ENCODE results near the gene DSC3. TPM values are rescaled to one million over a fixed set of nuclear protein-coding genes. Genes with fewer than 3 reads are reported as not detected.

The DSC3 gene
- 11.1 and 14.6 TPM in 2 replicates for total RNA-seq (2014; rRNA removed)
- percentile 82 among the genes with signal in this experiment for Bru-seq, nascent RNA
- percentile 83 among the genes with signal in this experiment for BruChase-seq, experiment 1, labeled RNA remaining after a 6-hour chase
- BruChase-seq, experiment 2, labeled RNA remaining after a 2-hour chase, result percentile 86 among the genes with signal in this experiment
- long read RNA-seq, full-length matches to known transcripts, result 53 of 88 reads
- long read RNA-seq, partial matches to known transcripts, result 13 of 88 reads
- long read RNA-seq, other reads (novel, unspliced or antisense), result 22 of 88 reads

DNA sequence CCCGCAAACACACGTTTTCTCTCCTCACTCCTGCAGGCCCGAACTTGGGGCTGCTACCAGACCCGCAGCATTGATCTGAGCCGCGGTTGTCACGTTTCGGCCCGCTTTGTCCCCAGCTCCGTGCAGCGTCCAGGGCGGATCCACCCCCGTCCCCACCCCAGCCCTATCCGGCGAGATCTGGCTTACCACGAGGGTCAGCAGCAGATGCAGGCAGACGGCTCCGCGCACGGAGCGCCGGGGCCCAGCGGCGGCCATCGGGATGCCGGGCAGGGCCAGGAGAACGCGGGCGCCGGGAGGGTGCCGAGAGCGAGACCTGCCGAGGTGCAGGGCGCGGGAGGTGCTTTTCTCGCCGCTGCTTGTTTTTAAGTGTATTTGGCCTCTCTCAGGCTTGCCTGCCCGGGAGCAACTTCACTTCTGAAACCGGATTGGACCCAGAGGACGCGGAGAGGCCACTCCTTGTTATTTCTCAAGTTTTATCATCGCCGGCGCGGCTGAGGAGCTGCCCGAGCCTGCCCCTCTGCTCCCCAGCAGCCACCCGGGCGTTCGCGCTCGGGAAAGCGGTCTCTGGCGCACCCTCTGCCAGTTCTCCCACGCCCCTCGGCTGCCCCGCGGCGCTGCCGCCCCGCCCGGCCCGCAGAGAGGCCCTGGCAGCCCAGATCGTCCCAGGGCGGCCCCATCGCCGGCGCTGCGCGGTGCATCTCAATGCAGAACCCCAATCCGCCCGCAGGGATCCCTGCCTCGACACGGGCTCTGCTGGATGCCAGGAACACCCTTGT lies at the start of gene DSC3:
Gene DSC3, minus strand, starts transcription at position 337 of the 776 bp plus-strand sequence. Its CDS starts 82 bp downstream, at position 255.
- POLR2A ChIA-PET (ENCODE audit: unreplicated experiment), result interaction anchor here (0.5 to 0.7 kb wide), 5 partner anchors 8 to 623 kb away, joined by 3 to 5 read pairs (median 4); no protein-coding TSS in a partner anchor
- no peaks in the 10 kb centered on the region for H3K9me3 ChIP-seq (ENCODE audit: low read length)
- DNase-seq (peak; percentile 61), ATAC-seq (peak; percentile 51)
- H3K79me2 ChIP-seq (ENCODE audit: low read length), result peaks cover 42% of the 10 kb centered on the region
- peak within 1 kb of the TSS; percentile 63 for H3K27ac ChIP-seq (ENCODE audit: low read length)
- H3K27me3 ChIP-seq (ENCODE audit: low read length), result no peaks in the 10 kb centered on the region
- H3K36me3 ChIP-seq (ENCODE audit: low read depth, low read length), result no peaks in the 10 kb centered on the region
- CTCF ChIA-PET, result no interaction called here
- TF ChIP-seq EZH2phosphoT487 (IDR thresholded peaks at IDR 0.05; ENCODE audit: borderline replicate concordance, low read length) (no peak), EZH2 (IDR thresholded peaks at IDR 0.05; ENCODE audit: low read length, unreplicated experiment) (no peak)
- TF ChIP-seq, protein P1, sequence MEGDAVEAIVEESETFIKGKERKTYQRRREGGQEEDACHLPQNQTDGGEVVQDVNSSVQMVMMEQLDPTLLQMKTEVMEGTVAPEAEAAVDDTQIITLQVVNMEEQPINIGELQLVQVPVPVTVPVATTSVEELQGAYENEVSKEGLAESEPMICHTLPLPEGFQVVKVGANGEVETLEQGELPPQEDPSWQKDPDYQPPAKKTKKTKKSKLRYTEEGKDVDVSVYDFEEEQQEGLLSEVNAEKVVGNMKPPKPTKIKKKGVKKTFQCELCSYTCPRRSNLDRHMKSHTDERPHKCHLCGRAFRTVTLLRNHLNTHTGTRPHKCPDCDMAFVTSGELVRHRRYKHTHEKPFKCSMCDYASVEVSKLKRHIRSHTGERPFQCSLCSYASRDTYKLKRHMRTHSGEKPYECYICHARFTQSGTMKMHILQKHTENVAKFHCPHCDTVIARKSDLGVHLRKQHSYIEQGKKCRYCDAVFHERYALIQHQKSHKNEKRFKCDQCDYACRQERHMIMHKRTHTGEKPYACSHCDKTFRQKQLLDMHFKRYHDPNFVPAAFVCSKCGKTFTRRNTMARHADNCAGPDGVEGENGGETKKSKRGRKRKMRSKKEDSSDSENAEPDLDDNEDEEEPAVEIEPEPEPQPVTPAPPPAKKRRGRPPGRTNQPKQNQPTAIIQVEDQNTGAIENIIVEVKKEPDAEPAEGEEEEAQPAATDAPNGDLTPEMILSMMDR (conservative IDR thresholded peaks at IDR 0.05; ENCODE audit: low read depth, low read length), result no peak
- no peaks in the 10 kb centered on the region for H3K9me2 ChIP-seq (replicated peaks; ENCODE audit: low read length)
- intact Hi-C loops (cut with micrococcal nuclease), result loop anchor here (1.0 to 5.0 kb wide), 2 partner anchors 31 to 145 kb away; no protein-coding TSS in a partner anchor
- peak within 1 kb of the TSS; percentile 79 for H3K9ac ChIP-seq (ENCODE audit: low read length)
- H3F3A ChIP-seq (ENCODE audit: low read length, unreplicated experiment), result no peaks in the 10 kb centered on the region
- H3K4me1 ChIP-seq (ENCODE audit: insufficient read depth, low read length), result peaks cover 40% of the 10 kb centered on the region
- no TSS peak for BruUV-seq (replicated peaks)
- H2AFZ ChIP-seq (ENCODE audit: low read length), result peak within 1 kb of the TSS; percentile 77
- no peaks in the 10 kb centered on the region for H4K20me1 ChIP-seq (ENCODE audit: low read length)
- H3K4me3 ChIP-seq (ENCODE audit: low read length), result peak within 1 kb of the TSS; percentile 77
- peak within 1 kb of the TSS; percentile 84 for H3K4me2 ChIP-seq (ENCODE audit: low read length)

DNA sequence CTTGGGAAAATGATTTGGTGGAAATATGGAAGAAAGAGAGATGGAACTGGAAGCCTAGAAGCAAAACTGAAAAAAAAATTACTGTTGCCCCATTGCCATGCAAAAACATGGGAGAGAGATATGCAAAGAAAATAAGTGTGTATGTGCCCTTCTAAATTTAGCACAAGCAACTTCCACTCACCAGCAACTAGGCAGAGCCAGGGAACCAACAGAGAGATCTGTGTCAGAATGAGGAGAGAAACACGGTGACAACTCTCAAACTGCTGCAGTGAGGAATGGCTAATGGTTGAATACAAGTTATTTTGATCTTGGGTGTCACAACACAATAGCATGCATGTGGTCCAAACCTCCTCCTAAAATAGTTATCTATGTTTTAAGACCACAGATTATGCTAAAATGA lies 48.8 kb upstream of the DSC3 start:
- TF ChIP-seq EZH2 (IDR thresholded peaks at IDR 0.05; ENCODE audit: low read length, unreplicated experiment), result no peak
- TF ChIP-seq, protein P1 (conservative IDR thresholded peaks at IDR 0.05; ENCODE audit: low read depth, low read length), result no peak
- TF ChIP-seq EZH2phosphoT487 (IDR thresholded peaks at IDR 0.05; ENCODE audit: borderline replicate concordance, low read length), result no peak
- DNase-seq, result no peak
- peak; percentile 17; the same call in 1 of the 2 replicates for ATAC-seq
- no peaks in the 10 kb centered on the region for H3K9me3 ChIP-seq (ENCODE audit: low read length)
- H4K20me1 ChIP-seq (ENCODE audit: low read length), result no peaks in the 10 kb centered on the region
- no peaks in the 10 kb centered on the region for H3K9me2 ChIP-seq (replicated peaks; ENCODE audit: low read length)
- H2AFZ ChIP-seq (ENCODE audit: low read length), result no peak overlapping the region
- no peak overlapping the region for H3K9ac ChIP-seq (ENCODE audit: low read length)
- no peak overlapping the region for H3K27ac ChIP-seq (ENCODE audit: low read length)
- intact Hi-C loops (cut with micrococcal nuclease), result no loop called here
- H3K4me1 ChIP-seq (ENCODE audit: insufficient read depth, low read length), result peaks cover 27% of the 10 kb centered on the region
- H3K4me3 ChIP-seq (ENCODE audit: low read length), result no peak overlapping the region
- BruUV-seq (replicated peaks), result no TSS peak
- ChIA-PET POLR2A (ENCODE audit: unreplicated experiment) (no interaction called here), CTCF (no interaction called here)
- H3K4me2 ChIP-seq (ENCODE audit: low read length), result 0 out of 2 replicates have a peak overlapping the region, but pooled peaks have one; percentile 6
- H3K27me3 ChIP-seq (ENCODE audit: low read length), result no peaks in the 10 kb centered on the region
- peaks cover 15% of the 10 kb centered on the region for H3K79me2 ChIP-seq (ENCODE audit: low read length)
- H3F3A ChIP-seq (ENCODE audit: low read length, unreplicated experiment), result no peaks in the 10 kb centered on the region
- H3K36me3 ChIP-seq (ENCODE audit: low read depth, low read length), result no peaks in the 10 kb centered on the region
